KOPT-K1 (cell line): Measurements from ENCODE around the gene FOXA3.
"Not testable (repeated sequence)": the region's sequence is repeated elsewhere in the genome, so short reads cannot be mapped to it uniquely, and the experiment has no call there.

Experiments
- H3K27ac ChIP-seq: fragments of 200-600 bp; sonication (generic); 2 replicates; pipeline ENCODE4 v1.5.1; 2016; ENCODE audit warnings: antibody characterized with exemption, mild to moderate bottlenecking, low read depth, low read length; ENCODE audit not compliant: poor library complexity, severe bottlenecking
- H3K36me3 ChIP-seq: fragments of 200-600 bp; sonication (generic); 2 replicates; pipeline ENCODE4 v1.5.1; 2017; ENCODE audit warnings: antibody characterized with exemption, mild to moderate bottlenecking, low read length, moderate library complexity; ENCODE audit not compliant: insufficient read depth
- H3K9me3 ChIP-seq: fragments of 200-600 bp; sonication (generic); 2 replicates; pipeline ENCODE4 v1.5.1; 2017; ENCODE audit warnings: antibody characterized with exemption, low read length, mild to moderate bottlenecking; ENCODE audit not compliant: insufficient read depth, poor library complexity, severe bottlenecking

FOXA3 gene

GRCh38 chr19:45860359-45861259 lies 3.5 kb upstream of the FOXA3 start:
- peaks cover 45% of the 10 kb centered on the region for H3K36me3 ChIP-seq
- no peak overlapping the region for H3K27ac ChIP-seq

GRCh38 chr19:45862271-45862563 lies 1.9 kb upstream of the FOXA3 start:
- Histone ChIP-seq H3K9me3 (no peaks in the 10 kb centered on the region), H3K27ac (peak overlapping the region; percentile 78), H3K36me3 (peaks cover 35% of the 10 kb centered on the region)

More at GRCh38 chr19:45860359-45861259, 3.5 kb upstream of the FOXA3 start:
- no peaks in the 10 kb centered on the region for H3K9me3 ChIP-seq

- no peaks in the 10 kb centered on the region for H3K9me3 ChIP-seq
- peaks cover 35% of the 10 kb centered on the region for H3K36me3 ChIP-seq
- peak within 1 kb of the TSS; percentile 78 for H3K27ac ChIP-seq
These were observed 1.4 kb upstream of the FOXA3 start, which contains the start of gene SYMPK for GRCh38 chr19:45862564-45863334. SYMPK (minus strand) TSS chr19:45863147; CDS start chr19:45854495, 8,652 bp downstream.

- no peak overlapping the region for H3K27ac ChIP-seq
These were observed 739 bp upstream of the FOXA3 start for GRCh38 chr19:45863335-45863839.

GRCh38 chr19:45864629-45865082 lies 530 bp downstream of the FOXA3 start:
- H3K36me3 ChIP-seq, result peaks cover 16% of the 10 kb centered on the region
- no peaks in the 10 kb centered on the region for H3K9me3 ChIP-seq
- H3K27ac ChIP-seq, result no peak overlapping the region

More at GRCh38 chr19:45863335-45863839, 739 bp upstream of the FOXA3 start:
- no peaks in the 10 kb centered on the region for H3K9me3 ChIP-seq
- H3K36me3 ChIP-seq, result peaks cover 29% of the 10 kb centered on the region

GRCh38 chr19:45865269-45865948 lies 1.3 kb downstream of the FOXA3 start:
- H3K27ac ChIP-seq, result no peak overlapping the region
- no peaks in the 10 kb centered on the region for H3K9me3 ChIP-seq
- peaks cover 10% of the 10 kb centered on the region; the same call in 1 of the 2 replicates for H3K36me3 ChIP-seq

GRCh38 chr19:45866400-45867176 lies 2.5 kb downstream of the FOXA3 start:
- H3K27ac ChIP-seq, result no peak overlapping the region
- H3K9me3 ChIP-seq, result no peaks in the 10 kb centered on the region
- H3K36me3 ChIP-seq, result no peaks in the 10 kb centered on the region

GRCh38 chr19:45867241-45867640 lies 3.1 kb downstream of the FOXA3 start:
- not testable (repeated sequence) for H3K9me3 ChIP-seq, H3K36me3 ChIP-seq, H3K27ac ChIP-seq

- Histone ChIP-seq H3K27ac (no peak overlapping the region), H3K9me3 (no peaks in the 10 kb centered on the region)
These were observed 6.7 kb downstream of the FOXA3 start for GRCh38 chr19:45870798-45871197.

GRCh38 chr19:45872095-45872919 lies 8.2 kb downstream of the FOXA3 start:
- no peaks in the 10 kb centered on the region for H3K9me3 ChIP-seq
- no peak overlapping the region for H3K27ac ChIP-seq
- no peaks in the 10 kb centered on the region for H3K36me3 ChIP-seq

More at GRCh38 chr19:45870798-45871197, 6.7 kb downstream of the FOXA3 start:
- no peaks in the 10 kb centered on the region for H3K36me3 ChIP-seq

- Histone ChIP-seq H3K9me3 (no peaks in the 10 kb centered on the region), H3K36me3 (no peaks in the 10 kb centered on the region), H3K27ac (no peak overlapping the region)
These were observed 9.2 kb downstream of the FOXA3 start for GRCh38 chr19:45873219-45873772.

GRCh38 chr19:45874620-45874966 lies 10.5 kb downstream of the FOXA3 start:
- Histone ChIP-seq H3K36me3 (no peaks in the 10 kb centered on the region), H3K27ac (no peak overlapping the region), H3K9me3 (no peaks in the 10 kb centered on the region)

- Histone ChIP-seq H3K9me3 (no peaks in the 10 kb centered on the region), H3K36me3 (no peaks in the 10 kb centered on the region)
These were observed 12.0 kb downstream of the FOXA3 start for GRCh38 chr19:45876161-45876410.

More at GRCh38 chr19:45876161-45876410, 12.0 kb downstream of the FOXA3 start:
- no peak overlapping the region for H3K27ac ChIP-seq
